Measurements from ENCODE around the gene BEX4.

DNA sequence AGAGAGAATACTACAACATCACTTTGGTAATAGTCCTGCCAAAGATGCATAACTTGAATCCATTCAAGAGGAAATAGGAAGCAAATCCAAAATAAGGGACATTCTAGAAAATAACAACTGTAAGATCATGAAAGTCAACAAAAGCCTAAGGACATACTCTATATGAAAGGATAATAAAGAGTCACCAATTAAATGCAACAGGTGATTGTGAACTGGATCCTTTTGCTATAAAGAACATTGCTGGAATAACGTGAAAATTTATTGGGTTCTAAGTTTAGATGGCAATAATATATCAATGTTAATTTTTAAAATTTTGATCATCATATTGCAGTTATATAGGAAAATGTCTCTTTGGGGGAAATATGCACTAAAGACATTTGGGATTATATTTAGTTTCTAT, 20.0 kb downstream of the BEX4 start:
- TF ChIP-seq, protein P1, sequence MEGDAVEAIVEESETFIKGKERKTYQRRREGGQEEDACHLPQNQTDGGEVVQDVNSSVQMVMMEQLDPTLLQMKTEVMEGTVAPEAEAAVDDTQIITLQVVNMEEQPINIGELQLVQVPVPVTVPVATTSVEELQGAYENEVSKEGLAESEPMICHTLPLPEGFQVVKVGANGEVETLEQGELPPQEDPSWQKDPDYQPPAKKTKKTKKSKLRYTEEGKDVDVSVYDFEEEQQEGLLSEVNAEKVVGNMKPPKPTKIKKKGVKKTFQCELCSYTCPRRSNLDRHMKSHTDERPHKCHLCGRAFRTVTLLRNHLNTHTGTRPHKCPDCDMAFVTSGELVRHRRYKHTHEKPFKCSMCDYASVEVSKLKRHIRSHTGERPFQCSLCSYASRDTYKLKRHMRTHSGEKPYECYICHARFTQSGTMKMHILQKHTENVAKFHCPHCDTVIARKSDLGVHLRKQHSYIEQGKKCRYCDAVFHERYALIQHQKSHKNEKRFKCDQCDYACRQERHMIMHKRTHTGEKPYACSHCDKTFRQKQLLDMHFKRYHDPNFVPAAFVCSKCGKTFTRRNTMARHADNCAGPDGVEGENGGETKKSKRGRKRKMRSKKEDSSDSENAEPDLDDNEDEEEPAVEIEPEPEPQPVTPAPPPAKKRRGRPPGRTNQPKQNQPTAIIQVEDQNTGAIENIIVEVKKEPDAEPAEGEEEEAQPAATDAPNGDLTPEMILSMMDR (IDR thresholded peaks at IDR 0.05 in 2 of 3, conservative IDR thresholded peaks at IDR 0.05 in 1 of 3; ENCODE audit: control insufficient read depth in 2 of 3, extremely low read depth in 1 of 3, insufficient read depth in 1 of 3, low read depth in 3 of 3, low read length in 3 of 3), result no peak
- no peak for TF ChIP-seq TCF12 (IDR thresholded peaks at IDR 0.05; ENCODE audit: low read depth, low read length)
- TF ChIP-seq, protein P2, sequence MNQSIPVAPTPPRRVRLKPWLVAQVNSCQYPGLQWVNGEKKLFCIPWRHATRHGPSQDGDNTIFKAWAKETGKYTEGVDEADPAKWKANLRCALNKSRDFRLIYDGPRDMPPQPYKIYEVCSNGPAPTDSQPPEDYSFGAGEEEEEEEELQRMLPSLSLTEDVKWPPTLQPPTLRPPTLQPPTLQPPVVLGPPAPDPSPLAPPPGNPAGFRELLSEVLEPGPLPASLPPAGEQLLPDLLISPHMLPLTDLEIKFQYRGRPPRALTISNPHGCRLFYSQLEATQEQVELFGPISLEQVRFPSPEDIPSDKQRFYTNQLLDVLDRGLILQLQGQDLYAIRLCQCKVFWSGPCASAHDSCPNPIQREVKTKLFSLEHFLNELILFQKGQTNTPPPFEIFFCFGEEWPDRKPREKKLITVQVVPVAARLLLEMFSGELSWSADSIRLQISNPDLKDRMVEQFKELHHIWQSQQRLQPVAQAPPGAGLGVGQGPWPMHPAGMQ (IDR thresholded peaks at IDR 0.05; ENCODE audit: borderline replicate concordance), result no peak
- no peak for TF ChIP-seq POLR2A (IDR thresholded peaks at IDR 0.05; ENCODE audit: low read depth, low read length)
- TF ChIP-seq MEF2A (IDR thresholded peaks at IDR 0.05; ENCODE audit: insufficient read depth, low read depth, low read length), result no peak

Data from GM12878 (cell line).